Bronchial epithelial cell (primary cell): Measurements from ENCODE around the gene SEPTIN1. TPM values are rescaled to one million over a fixed set of nuclear protein-coding genes. Genes with fewer than 3 reads are reported as not detected.
A peak's percentile ranks its signal among the peaks of the same experiment; 100 is the strongest.

Experiments used
- DNase-seq: peaks from one replicate; pipeline ENCODE4 v3.0.0-alpha.2; 2010; ENCODE audit warnings: low read depth
- FAIRE-seq: peaks from 2 replicates; lab custom pipeline; 2011; peaks lifted over from hg19 to GRCh38; lab: Jason Lieb, UNC
- H3K27me3 ChIP-seq: 2 replicates; pipeline ENCODE4 v1.5.1; 2011; ENCODE audit warnings: low read length; ENCODE audit not compliant: control insufficient read depth, insufficient read depth
- H3K36me3 ChIP-seq: 2 replicates; pipeline ENCODE4 v1.5.1; 2011; ENCODE audit warnings: low read length; ENCODE audit not compliant: control insufficient read depth, insufficient read depth
- H3K4me3 ChIP-seq: 2 replicates; pipeline ENCODE4 v1.5.1; 2011; ENCODE audit warnings: mild to moderate bottlenecking, low read depth, low read length, control low read depth
- total RNA-seq: library from RNA; depleted of rRNA; stranded (reverse); fragments of >200 nt; gene quantifications from 2 replicates; pipeline ENCODE4 v1.2.1, GENCODE V29; 2014
- TF ChIP-seq, protein P1 (sequence below): IDR thresholded peaks from 2 replicates; pipeline ENCODE4 v1.5.1; 2011; ENCODE audit warnings: mild to moderate bottlenecking, moderate library complexity, low read length, control low read depth, inconsistent platforms; ENCODE audit not compliant: insufficient read depth, severe bottlenecking

SEPTIN1 gene
- total RNA-seq, 1 donor from 2014 or later, result under 0.01 TPM

DNA sequence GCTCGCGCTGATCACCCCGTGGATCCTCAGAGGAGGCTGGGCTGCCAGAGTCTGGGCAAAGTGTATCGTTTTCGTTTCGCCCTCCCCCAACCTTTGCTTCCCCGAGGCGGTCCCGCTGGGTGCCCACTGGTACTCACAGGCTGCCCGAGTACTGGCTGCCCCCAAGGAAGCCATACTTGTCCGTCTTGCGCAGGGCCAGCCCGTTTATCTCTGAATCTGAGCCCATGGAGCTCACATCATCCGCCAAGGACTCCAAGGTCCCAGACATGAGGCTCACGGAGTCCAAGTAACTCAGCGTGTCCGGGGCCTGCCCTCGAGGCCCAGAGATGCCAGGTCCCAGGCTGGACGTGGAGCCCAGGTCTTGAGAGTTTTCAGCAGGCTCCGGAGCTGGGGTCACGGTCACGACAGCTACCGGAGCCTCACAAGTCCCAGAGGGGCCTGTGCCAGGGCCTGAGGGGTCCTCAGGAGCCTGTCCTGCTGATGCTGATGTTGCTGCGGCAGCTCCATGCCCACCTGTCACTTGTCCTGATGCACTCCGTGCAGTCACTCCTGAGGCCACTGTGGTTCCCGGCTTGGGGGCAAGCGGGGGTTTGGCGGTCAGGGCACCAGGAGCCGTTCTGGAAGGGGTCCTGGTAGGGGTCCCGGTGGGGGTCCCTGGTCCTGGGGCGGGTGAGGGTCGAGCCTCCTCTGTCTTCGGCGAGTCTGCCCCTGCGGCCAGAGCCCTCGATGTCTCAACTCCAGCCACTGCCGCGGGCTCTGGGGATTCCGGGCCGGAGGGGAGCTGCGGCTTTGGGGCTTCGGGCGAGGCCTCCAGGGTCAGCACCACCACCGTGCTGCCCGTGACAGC, 13.0 kb downstream of the SEPTIN1 start:
- peak overlapping the region; percentile 66 for H3K4me3 ChIP-seq
- FAIRE-seq, result no peak
- peaks cover 11% of the 10 kb centered on the region for H3K36me3 ChIP-seq
- no peaks in the 10 kb centered on the region for H3K27me3 ChIP-seq
- no peak for DNase-seq
- TF ChIP-seq, protein P1, sequence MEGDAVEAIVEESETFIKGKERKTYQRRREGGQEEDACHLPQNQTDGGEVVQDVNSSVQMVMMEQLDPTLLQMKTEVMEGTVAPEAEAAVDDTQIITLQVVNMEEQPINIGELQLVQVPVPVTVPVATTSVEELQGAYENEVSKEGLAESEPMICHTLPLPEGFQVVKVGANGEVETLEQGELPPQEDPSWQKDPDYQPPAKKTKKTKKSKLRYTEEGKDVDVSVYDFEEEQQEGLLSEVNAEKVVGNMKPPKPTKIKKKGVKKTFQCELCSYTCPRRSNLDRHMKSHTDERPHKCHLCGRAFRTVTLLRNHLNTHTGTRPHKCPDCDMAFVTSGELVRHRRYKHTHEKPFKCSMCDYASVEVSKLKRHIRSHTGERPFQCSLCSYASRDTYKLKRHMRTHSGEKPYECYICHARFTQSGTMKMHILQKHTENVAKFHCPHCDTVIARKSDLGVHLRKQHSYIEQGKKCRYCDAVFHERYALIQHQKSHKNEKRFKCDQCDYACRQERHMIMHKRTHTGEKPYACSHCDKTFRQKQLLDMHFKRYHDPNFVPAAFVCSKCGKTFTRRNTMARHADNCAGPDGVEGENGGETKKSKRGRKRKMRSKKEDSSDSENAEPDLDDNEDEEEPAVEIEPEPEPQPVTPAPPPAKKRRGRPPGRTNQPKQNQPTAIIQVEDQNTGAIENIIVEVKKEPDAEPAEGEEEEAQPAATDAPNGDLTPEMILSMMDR, result no peak

GRCh38 chr16:30368792-30369090, 13.6 kb downstream of the SEPTIN1 start:
- TF ChIP-seq, protein P1, result no peak
- DNase-seq (no peak), FAIRE-seq (no peak)
- no peaks in the 10 kb centered on the region for H3K27me3 ChIP-seq
- peak overlapping the region; percentile 66 for H3K4me3 ChIP-seq
- peaks cover 11% of the 10 kb centered on the region for H3K36me3 ChIP-seq

DNA sequence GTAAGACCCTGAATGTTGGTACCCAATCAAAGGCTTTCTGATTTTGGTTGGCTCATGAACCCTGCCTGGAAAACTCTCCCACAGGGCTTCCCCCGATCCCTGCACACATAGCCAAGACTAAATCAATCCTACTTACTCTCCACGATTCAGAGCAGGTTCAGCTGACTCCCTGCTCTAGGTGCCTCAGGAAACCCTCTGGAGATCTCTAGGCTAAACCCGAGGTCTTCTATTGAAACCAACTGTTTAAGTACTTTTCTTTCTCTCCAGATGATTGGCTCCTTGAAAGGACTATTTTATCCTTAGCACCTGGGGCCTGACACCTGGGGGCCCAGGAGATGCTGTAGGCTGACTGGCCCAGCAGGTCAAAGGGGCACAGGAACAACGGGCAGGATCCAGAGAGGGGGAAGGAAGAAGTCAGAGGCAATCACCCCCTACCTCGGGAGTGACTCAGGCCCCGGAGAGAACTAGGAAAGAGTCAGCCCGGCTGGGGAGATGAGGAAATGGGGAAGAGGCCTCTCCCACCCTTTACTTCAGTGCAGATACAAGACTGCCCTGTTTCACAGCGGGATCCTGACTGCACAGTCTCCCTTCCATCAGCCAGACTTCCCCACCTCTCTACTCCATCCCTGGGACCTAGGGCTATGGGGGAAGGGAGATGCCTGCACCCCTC, 14.1 kb downstream of the SEPTIN1 start:
- H3K36me3 ChIP-seq, result peaks cover 11% of the 10 kb centered on the region
- peak overlapping the region; percentile 66 for H3K4me3 ChIP-seq
- DNase-seq (peak; percentile 62), FAIRE-seq (no peak)
- TF ChIP-seq, protein P1, result no peak
- H3K27me3 ChIP-seq, result no peaks in the 10 kb centered on the region

- Histone ChIP-seq H3K4me3 (peak overlapping the region; percentile 66), H3K36me3 (peaks cover 15% of the 10 kb centered on the region), H3K27me3 (no peaks in the 10 kb centered on the region)
- FAIRE-seq, result no peak
- TF ChIP-seq, protein P1, result no peak
- no peak for DNase-seq
Observed at GRCh38 chr16:30367349-30368009, 14.9 kb downstream of the SEPTIN1 start.

DNA sequence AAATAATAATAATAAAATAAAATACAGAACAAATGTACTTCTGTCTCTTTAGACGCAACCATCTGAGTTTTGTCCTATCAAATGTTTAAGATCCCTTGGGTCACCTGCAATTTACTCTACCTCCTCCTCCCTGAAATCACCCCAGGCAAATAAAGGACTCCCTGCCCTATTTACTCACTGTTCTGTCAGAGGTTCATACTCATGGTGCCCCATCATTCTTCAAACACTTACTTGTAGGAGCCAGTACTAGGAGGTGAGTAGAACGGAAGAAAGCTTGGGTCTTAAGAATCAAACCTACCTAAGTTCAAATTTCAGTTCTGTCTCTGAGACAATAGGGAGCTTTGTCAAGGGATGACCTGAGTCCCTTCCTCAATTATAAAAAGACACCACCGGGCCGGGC, 15.8 kb downstream of the SEPTIN1 start:
- DNase-seq (peak; percentile 74), FAIRE-seq (no peak)
- H3K36me3 ChIP-seq, result peaks cover 17% of the 10 kb centered on the region
- no peaks in the 10 kb centered on the region for H3K27me3 ChIP-seq
- no peak overlapping the region for H3K4me3 ChIP-seq
- TF ChIP-seq, protein P1, result no peak
